Psoas muscle (tissue), 8 donors: Measurements from ENCODE around the gene GATM. TPM values are rescaled to one million over a fixed set of nuclear protein-coding genes. Genes with fewer than 3 reads are reported as not detected.

Source experiments
- ATAC-seq, 4 donors: fragments of 200-7000 bp; cut with Tn5 transposase; one replicate each; pipeline ENCODE4 v1.9.1; 2020; ENCODE audit warnings: moderate library complexity in 3 of 4, mild to moderate bottlenecking in 2 of 4
- DNase-seq, 2 donors: peaks; one replicate each; pipeline ENCODE4 v3.0.0-alpha.2; 2020
- H3K27ac ChIP-seq: fragments of 200-600 bp; one replicate; pipeline ENCODE4 v1.8.0; 2022
- H3K27me3 ChIP-seq, 3 donors: fragments of 200-600 bp in 1 of 3; one replicate each; pipeline versions ENCODE4 v1.6.1 to v1.8.0; 2013 to 2022; ENCODE audit warnings: low read length in 2 of 3, mild to moderate bottlenecking in 2 of 3, moderate library complexity in 1 of 3; ENCODE audit not compliant: insufficient read depth in 3 of 3
- H3K36me3 ChIP-seq, 2 donors: fragments of 200-600 bp in 1 of 2; one replicate each; pipeline versions ENCODE4 v1.6.1 to v1.8.0; 2013 to 2022; ENCODE audit warnings: low read depth in 1 of 2, mild to moderate bottlenecking in 1 of 2, moderate library complexity in 1 of 2; ENCODE audit not compliant: insufficient read depth in 1 of 2
- H3K4me1 ChIP-seq: fragments of 200-600 bp; one replicate; pipeline ENCODE4 v1.8.0; 2022
- H3K4me3 ChIP-seq: fragments of 200-600 bp; one replicate; pipeline ENCODE4 v1.8.0; 2022; ENCODE audit warnings: mild to moderate bottlenecking
- H3K9me3 ChIP-seq: fragments of 200-600 bp; one replicate; pipeline ENCODE4 v1.8.0; 2022
- WGBS, 3 donors: extraction: QIAGEN DNeasy Blood & Tissue Kit; methylation state at CpG; one replicate each; pipeline versions ENCODE4 v1.1.6 to v1.1.7; 2013; 5-methylcytosine and 5-hydroxymethylcytosine counted together
- intact Hi-C, 2 donors: fragments of 100-400 bp; cut with DNase I; formaldehyde crosslinking; loops; one replicate each; pipeline versions ENCODE4 v1.11.0 to v1.14.2; 2022
- polyA plus RNA-seq, 3 donors: library from polyadenylated mRNA; stranded (reverse); fragments of 200-250 nt; gene quantifications; one replicate each; pipeline ENCODE4 v1.2.3, GENCODE V29; 2013
- total RNA-seq, 4 donors: library from RNA; stranded (reverse); fragmentation: NEBNext Ultra II Directional in 2 of 4; extraction: Animal tissue kit (Norgen Biotek cat#: 25700) in 2 of 4; gene quantifications; one replicate each; pipeline versions ENCODE4 v1.2.1 to v1.2.4, GENCODE V29; 2021 to 2023
- TF ChIP-seq, protein P1 (sequence below): fragments of 200-600 bp; IDR thresholded peaks from one replicate; pipeline ENCODE4 v1.8.0; 2022; ENCODE audit warnings: antibody characterized with exemption
- donor health status: healthy with polysubstance abuse.
- donor health status: DM: no; HTN: no; CAD: no; lungs with moderate emphysema.
- donor health status: Bipolar disorder and iron deficiency.
- donor health status: healthy.
- donor health status: DM: yes; HTN: yes; CAD: no.
- donor health status: DM: no; HTN: no; CAD: no.
- donor health status: DM: no; HTN: no; CAD: no.
- donor health status: DM: yes; HTN: yes; CAD: no.

The GATM gene
- total and polyA plus RNA-seq, 7 donors: 13.1 to 41.3 (median 21.3) TPM

DNA sequence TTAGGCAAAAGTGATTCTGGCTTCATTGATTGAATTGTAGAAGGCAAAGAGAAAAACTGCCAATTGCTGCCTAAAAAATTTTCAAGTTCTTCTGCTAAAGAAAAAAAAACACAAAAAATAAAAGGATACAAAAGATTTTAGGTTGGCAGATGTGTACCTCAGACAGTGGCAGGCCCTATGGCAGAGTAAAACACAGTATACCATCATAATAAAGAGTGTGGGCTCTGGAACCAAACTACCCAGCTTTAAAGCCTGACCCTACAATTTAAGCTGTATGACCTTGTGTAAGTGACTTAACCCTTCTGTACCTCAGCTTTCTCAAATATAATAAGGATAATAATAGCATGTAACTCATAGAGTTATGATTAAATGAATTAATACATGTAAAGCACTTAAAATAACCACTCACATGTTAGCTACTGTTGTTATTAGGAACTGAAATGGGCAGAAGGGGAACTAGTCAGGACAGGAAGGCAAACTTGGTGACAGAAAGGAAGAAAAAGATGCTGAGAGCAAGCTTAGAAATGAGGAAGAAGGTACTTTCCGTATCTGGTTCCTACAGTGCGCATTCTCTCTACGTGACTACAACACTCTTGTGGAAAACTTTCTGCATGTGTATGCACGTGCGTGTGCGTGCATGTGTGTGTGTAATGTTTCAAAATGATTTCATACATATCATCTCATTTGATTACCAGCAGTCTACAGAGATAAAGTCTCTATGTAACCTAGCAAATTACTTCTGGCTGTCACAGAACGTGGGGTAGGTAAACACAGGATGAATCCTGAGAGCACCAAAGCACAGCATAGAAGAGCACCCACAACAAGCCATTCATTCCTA, 13.6 kb upstream of the GATM start:
- 70 to 88% (median 86%) methylated on average over 7 of the region's 7 CpGs for WGBS, 3 donors
- H3K4me1 ChIP-seq: peaks cover 8% of the 10 kb centered on the region
- ATAC-seq: peak in 1 of 4 donors; percentile 19
- TF ChIP-seq, protein P1, sequence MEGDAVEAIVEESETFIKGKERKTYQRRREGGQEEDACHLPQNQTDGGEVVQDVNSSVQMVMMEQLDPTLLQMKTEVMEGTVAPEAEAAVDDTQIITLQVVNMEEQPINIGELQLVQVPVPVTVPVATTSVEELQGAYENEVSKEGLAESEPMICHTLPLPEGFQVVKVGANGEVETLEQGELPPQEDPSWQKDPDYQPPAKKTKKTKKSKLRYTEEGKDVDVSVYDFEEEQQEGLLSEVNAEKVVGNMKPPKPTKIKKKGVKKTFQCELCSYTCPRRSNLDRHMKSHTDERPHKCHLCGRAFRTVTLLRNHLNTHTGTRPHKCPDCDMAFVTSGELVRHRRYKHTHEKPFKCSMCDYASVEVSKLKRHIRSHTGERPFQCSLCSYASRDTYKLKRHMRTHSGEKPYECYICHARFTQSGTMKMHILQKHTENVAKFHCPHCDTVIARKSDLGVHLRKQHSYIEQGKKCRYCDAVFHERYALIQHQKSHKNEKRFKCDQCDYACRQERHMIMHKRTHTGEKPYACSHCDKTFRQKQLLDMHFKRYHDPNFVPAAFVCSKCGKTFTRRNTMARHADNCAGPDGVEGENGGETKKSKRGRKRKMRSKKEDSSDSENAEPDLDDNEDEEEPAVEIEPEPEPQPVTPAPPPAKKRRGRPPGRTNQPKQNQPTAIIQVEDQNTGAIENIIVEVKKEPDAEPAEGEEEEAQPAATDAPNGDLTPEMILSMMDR: no peak
- H3K27ac ChIP-seq: no peak overlapping the region
- H3K27me3 ChIP-seq: no peaks in the 10 kb centered on the region
- DNase-seq: no peak
- no peaks in the 10 kb centered on the region for H3K36me3 ChIP-seq
- H3K9me3 ChIP-seq: no peaks in the 10 kb centered on the region
- intact Hi-C loops: no loop called here
- H3K4me3 ChIP-seq: no peak overlapping the region

DNA sequence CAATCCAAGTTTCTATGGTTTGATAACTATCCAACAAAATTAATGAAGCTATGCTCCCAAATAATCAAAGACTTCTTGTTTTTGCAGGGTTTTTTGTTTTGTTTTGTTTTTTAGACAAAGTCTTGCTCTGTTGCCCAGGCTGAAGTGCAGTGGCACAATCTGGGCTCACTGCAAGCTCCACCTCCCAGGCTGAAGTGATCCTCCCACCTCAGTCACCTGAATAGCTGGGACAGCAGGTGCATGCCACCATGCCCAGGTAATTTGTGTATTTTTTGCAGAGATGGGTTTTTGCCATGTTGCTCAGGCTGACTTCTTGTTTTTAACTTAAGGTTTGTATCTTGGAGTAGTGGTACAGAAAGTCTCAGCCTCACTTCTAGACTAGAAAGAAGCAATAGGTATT, 11.0 kb upstream of the GATM start:
- H3K36me3 ChIP-seq: no peaks in the 10 kb centered on the region
- no peak overlapping the region for H3K27ac ChIP-seq
- ATAC-seq: no peak
- no peaks in the 10 kb centered on the region for H3K9me3 ChIP-seq
- DNase-seq: no peak
- peaks cover 18% of the 10 kb centered on the region for H3K4me1 ChIP-seq
- TF ChIP-seq, protein P1: no peak
- no peak overlapping the region for H3K4me3 ChIP-seq
- no peaks in the 10 kb centered on the region for H3K27me3 ChIP-seq
- intact Hi-C loops: no loop called here

DNA sequence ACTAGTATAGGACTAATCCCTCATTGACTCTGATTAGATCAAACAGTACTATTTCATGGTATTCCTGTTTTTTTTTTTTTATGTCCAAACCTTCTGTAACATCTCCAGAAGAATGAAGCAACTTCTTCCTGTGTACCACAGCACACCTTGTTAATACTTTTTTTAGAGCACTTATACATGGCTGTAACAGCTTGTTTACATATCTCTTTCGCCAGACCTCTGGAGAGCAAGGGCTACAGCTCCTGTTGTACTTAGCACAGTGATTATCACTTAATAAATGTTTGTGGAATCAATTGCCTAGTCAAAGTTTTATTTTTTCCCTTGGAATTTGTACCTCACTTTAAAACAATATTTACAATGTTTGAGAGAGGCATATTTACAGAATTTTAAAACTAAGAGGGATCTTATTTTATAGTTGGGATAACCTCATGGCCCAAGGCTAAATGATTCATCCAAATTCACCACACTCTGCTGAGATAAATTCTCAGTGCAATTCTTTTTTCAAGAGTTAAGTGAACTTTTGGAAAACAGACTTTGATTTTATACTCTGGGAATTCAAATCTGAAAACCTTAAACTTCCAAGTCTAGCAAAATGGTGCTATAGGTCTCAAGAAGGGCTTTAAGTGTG, 9.2 kb upstream of the GATM start:
- ATAC-seq (peak in 2 of 4 donors; percentile 71 to 91), DNase-seq (no peak)
- H3K4me1 ChIP-seq: peaks cover 18% of the 10 kb centered on the region
- H3K27ac ChIP-seq: peak overlapping the region; percentile 43
- no peaks in the 10 kb centered on the region for H3K9me3 ChIP-seq
- intact Hi-C loops: no loop called here
- H3K4me3 ChIP-seq: no peak overlapping the region
- no peaks in the 10 kb centered on the region for H3K27me3 ChIP-seq
- WGBS, 3 donors: 12 to 33% (median 12%) methylated on average over 1 of the region's 1 CpG
- TF ChIP-seq, protein P1: no peak
- H3K36me3 ChIP-seq: no peaks in the 10 kb centered on the region

DNA sequence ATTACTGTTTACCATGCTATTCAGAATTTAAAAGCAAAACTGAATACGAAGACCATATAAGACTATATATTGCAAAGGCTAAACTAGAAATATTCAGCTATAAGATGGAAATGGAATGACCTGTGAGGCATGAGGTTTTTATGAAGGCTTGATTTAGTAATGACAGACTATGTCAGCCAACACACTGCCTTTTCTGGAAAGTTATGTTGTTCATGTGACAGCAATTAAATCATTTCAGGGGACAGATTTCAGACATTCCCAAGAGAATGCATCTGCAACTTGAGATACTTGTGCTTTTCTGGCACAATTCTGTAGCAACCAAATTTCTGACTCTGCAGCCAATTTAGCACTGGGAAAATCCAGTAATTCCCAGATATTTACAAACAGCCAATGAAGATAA, 8.6 kb upstream of the GATM start:
- Histone ChIP-seq H3K4me1 (peaks cover 18% of the 10 kb centered on the region), H3K4me3 (no peak overlapping the region), H3K9me3 (no peaks in the 10 kb centered on the region), H3K36me3 (no peaks in the 10 kb centered on the region), H3K27me3 (no peaks in the 10 kb centered on the region), H3K27ac (peak overlapping the region; percentile 43)
- TF ChIP-seq, protein P1: no peak
- ATAC-seq (peak in 1 of 4 donors; percentile 76), DNase-seq (no peak)
- 45 to 54% (median 46%) methylated on average over 1 of the region's 1 CpG for WGBS, 3 donors
- intact Hi-C loops: no loop called here
